CD8-positive, alpha-beta memory T cell (primary cell): ENCODE data around the gene HDAC3. TPM values are rescaled to one million over a fixed set of nuclear protein-coding genes. Genes with fewer than 3 reads are reported as not detected.

ENCODE experiments used
- CTCF ChIA-PET: fragments of 350-600 bp; sonication (Branson Sonifier 250); formaldehyde crosslinking; loops from one replicate; lab custom pipeline; 2021; ENCODE audit warnings: antibody characterized with exemption; lab: Charles Lee
- POLR2A ChIA-PET: fragments of 350-600 bp; sonication (Branson Sonifier 250); formaldehyde crosslinking; loops from one replicate; lab custom pipeline; 2021; ENCODE audit warnings: antibody characterized with exemption; lab: Charles Lee
- DNase-seq, 5 donors: peaks; one replicate each; pipeline versions ENCODE4 v3.0.0 to v3.0.0-alpha.2; 2020 to 2022; ENCODE audit warnings: mixed read lengths in 1 of 5
- H3K27ac ChIP-seq: one replicate; pipeline ENCODE4 v1.7.0; 2013; ENCODE audit warnings: low read depth, mild to moderate bottlenecking, low read length, moderate library complexity
- H3K27me3 ChIP-seq: 2 replicates; pipeline ENCODE4 v1.7.0; 2013; ENCODE audit warnings: low read length, mild to moderate bottlenecking; ENCODE audit not compliant: insufficient read depth, poor library complexity, severe bottlenecking
- H3K36me3 ChIP-seq: 2 replicates; pipeline ENCODE4 v1.7.0; 2013; ENCODE audit warnings: mild to moderate bottlenecking, low read length, moderate library complexity; ENCODE audit not compliant: insufficient read depth
- H3K4me1 ChIP-seq: 2 replicates; pipeline ENCODE4 v1.7.0; 2013; ENCODE audit warnings: mild to moderate bottlenecking, low read length, moderate library complexity; ENCODE audit not compliant: insufficient read depth
- H3K4me3 ChIP-seq: 2 replicates; pipeline ENCODE4 v1.7.0; 2013; ENCODE audit warnings: mild to moderate bottlenecking, low read length
- H3K9me3 ChIP-seq: 2 replicates; pipeline ENCODE4 v1.7.0; 2013; ENCODE audit warnings: mild to moderate bottlenecking, low read length
- H3K27ac Mint-ChIP-seq, 8 donors: one replicate each; pipeline ENCODE4 v1.8.0; 2020 to 2021; ENCODE audit warnings: mixed read lengths in 8 of 8, mild to moderate bottlenecking in 6 of 8, inconsistent platforms in 3 of 8, moderate library complexity in 3 of 8
- H3K27me3 Mint-ChIP-seq, 2 donors: one replicate each; pipeline ENCODE4 v1.8.0; 2020 to 2021; ENCODE audit warnings: mixed read lengths in 2 of 2, mild to moderate bottlenecking in 1 of 2, moderate library complexity in 1 of 2
- H3K36me3 Mint-ChIP-seq, 3 donors: one replicate each; pipeline ENCODE4 v1.8.0; 2020 to 2021; ENCODE audit warnings: mixed read lengths in 3 of 3, inconsistent platforms in 1 of 3, mild to moderate bottlenecking in 1 of 3
- H3K4me1 Mint-ChIP-seq, 3 donors: one replicate each; pipeline ENCODE4 v1.8.0; 2020 to 2021; ENCODE audit warnings: mixed read lengths in 3 of 3, inconsistent platforms in 1 of 3, mild to moderate bottlenecking in 1 of 3
- H3K4me3 Mint-ChIP-seq, 7 donors: one replicate each; pipeline ENCODE4 v1.8.0; 2020 to 2021; ENCODE audit warnings: mixed read lengths in 7 of 7, mild to moderate bottlenecking in 6 of 7, moderate library complexity in 4 of 7, inconsistent platforms in 2 of 7
- H3K9me3 Mint-ChIP-seq, 5 donors: one replicate each; pipeline ENCODE4 v1.8.0; 2020 to 2022; ENCODE audit warnings: mixed read lengths in 5 of 5, mild to moderate bottlenecking in 3 of 5, moderate library complexity in 2 of 5, inconsistent platforms in 1 of 5
- polyA plus RNA-seq: library from polyadenylated mRNA; unstranded; fragments of 300-500 nt; fragmentation: Illumina TruSeq; gene quantifications from one replicate; pipeline ENCODE4 v1.2.3, GENCODE V29; 2021
- total RNA-seq, 2 experiments: library from RNA; stranded (reverse); gene quantifications; one replicate each; pipeline ENCODE4 v1.2.3, GENCODE V29; 2021

Gene HDAC3
- total and polyA plus RNA-seq, 3 experiments from 2014 or later = 74.8 to 92.8 (median 78.6) TPM

DNA sequence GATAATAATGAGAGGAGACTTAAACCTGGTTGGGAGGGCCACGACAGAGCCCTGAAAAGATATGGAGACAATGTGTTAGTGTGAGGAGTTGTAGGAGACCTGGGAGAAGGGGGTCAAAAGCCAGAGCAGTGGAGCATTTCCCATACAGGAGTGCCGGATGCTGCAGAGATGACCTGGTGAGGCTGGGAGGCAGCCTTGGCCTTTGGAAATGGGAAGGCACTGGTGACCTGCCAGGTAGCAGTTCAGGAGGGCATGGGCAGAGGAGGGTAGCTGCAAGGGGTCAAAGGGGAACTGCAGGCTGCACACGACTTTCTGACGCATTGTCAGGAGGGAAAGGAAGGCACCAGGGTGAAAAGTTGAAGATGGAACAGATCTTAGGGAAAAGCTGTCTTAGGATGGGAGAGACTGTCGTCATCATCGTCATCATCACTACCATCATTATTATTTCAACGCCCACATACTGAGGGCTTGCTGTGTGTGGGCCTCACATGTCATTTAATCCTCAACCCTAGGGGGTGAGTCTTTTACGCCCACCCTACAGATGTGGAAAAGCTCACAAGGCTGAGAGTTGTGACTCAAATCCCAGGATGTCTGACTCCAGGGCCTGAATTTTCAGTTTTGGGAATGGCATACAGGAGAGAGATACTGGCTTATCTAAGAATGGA, 32.1 kb upstream of the HDAC3 start:
- H3K36me3 Mint-ChIP-seq = peaks cover 0 to 6% (median 1%) of the 10 kb centered on the region in 3 donors
- Histone ChIP-seq H3K27me3 (no peaks in the 10 kb centered on the region), H3K4me1 (no peaks in the 10 kb centered on the region), H3K9me3 (no peaks in the 10 kb centered on the region), H3K27ac (no peak overlapping the region), H3K4me3 (no peak overlapping the region), H3K36me3 (no peaks in the 10 kb centered on the region)
- DNase-seq = no peak
- H3K4me1 Mint-ChIP-seq = peaks cover 4 to 5% (median 4%) of the 10 kb centered on the region in 3 donors
- ChIA-PET POLR2A (no interaction called here), CTCF (interaction anchor here (0.9 to 8.0 kb wide), 14 partner anchors 9 to 475 kb away, joined by 3 to 57 read pairs (median 4); partner anchors contain the start of genes FCHSD1, PCDH1 and PCDH12)
- H3K4me3 Mint-ChIP-seq = no peak overlapping the region
- no peaks in the 10 kb centered on the region for H3K9me3 Mint-ChIP-seq
- H3K27ac Mint-ChIP-seq = peak overlapping the region in 1 of 8 donors; percentile 44
- H3K27me3 Mint-ChIP-seq = peaks cover 0 to 2% of the 10 kb centered on the region in 2 donors

DNA sequence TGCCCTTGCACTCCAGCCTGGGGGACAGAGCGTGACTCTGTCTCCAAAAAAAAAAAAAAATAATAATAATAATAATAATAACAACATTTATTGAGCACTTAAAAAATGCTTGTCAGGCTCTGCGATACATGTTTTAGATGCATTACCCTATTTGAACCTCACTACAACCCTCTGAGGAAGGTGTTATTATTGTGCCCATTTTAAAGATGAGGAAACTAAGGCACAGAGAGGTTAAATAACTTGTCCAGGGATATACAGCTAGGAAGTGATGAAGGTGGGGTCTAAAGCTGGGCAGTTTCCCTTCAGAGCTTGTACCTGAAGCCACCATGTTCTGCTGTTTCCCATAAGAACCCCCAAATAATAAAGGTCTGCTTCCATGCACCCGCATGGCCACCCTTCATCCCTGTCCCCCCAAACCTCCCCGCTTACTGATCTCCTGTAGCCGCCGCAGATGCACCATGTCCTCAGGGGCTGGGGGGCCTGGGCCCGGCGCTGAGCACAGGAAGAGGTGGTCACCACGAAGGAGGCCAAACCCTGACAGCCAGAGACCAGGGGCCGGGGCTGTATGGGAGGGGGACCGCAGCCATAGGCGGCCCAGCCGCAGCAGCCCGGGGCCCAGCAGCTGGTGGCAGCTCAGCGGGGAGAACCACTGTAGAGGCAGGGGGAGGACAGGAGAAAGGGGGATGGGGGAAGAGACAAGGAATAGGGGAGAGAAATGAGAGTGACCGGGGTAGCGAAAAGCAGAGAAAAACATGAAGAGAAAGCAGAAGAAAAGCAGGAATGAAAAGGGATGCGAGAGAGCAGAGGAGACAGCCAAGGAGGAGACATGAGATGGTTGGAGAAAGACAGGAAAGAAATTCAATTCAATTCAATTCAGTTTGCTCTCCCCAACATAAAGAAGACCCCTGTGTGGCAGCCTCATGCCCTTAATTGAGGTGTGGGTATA, 29.6 kb upstream of the HDAC3 start:
- H3K4me1 ChIP-seq = no peaks in the 10 kb centered on the region
- CTCF ChIA-PET = interaction anchor here (0.7 to 8.0 kb wide), 10 partner anchors 10 to 257 kb away, joined by 3 to 57 read pairs (median 10); partner anchors contain the start of genes ARAP3, DELE1, FCHSD1 and PCDH1
- no peak for DNase-seq
- H3K36me3 ChIP-seq = no peaks in the 10 kb centered on the region
- POLR2A ChIA-PET = no interaction called here
- Mint-ChIP-seq H3K36me3 (peaks cover 0 to 7% (median 0%) of the 10 kb centered on the region in 3 donors), H3K4me3 (no peak overlapping the region), H3K27me3 (peaks cover 0 to 2% of the 10 kb centered on the region in 2 donors), H3K9me3 (no peaks in the 10 kb centered on the region), H3K27ac (peak overlapping the region in 1 of 8 donors; percentile 48), H3K4me1 (peaks cover 4 to 5% (median 4%) of the 10 kb centered on the region in 3 donors)
- no peaks in the 10 kb centered on the region for H3K27me3 ChIP-seq
- H3K27ac ChIP-seq = no peak overlapping the region
- no peaks in the 10 kb centered on the region for H3K9me3 ChIP-seq
- no peak overlapping the region for H3K4me3 ChIP-seq

DNA sequence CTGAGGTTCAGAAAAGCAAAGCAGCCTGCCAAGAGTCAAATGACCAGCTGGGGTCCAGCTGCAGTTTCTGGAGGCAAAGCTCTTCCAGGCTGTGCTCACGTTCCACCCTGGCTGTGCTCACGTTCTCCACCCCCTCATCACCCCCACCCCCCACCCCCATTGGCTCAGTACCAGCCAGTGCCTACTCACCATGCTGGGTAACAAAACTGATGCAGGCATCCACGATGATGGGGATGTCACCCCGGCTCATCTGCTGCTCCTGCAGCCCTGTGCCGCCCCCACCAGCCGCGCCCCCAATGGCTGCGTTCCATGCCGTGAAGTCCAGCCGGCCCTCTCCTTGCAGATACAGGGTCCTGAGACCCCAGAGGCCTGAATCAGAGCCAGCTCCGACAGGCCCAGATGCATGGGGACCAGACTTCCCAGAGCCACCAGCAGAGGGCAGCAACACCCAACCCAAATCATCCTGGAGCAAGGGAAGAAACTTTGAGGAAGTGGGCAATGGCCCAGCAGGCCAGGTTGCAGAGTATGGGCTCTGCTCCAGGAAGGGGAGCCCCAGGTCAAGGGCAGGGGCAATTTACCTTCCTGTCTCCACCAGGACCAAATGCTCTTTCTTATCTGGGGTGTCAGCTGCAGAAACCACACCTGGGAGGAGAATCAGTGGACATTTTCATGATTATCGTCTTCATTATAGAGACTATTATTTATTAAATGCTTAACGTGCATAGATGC, 28.2 kb upstream of the HDAC3 start:
- Histone ChIP-seq H3K4me1 (no peaks in the 10 kb centered on the region), H3K4me3 (no peak overlapping the region), H3K27ac (no peak overlapping the region), H3K9me3 (no peaks in the 10 kb centered on the region), H3K27me3 (no peaks in the 10 kb centered on the region), H3K36me3 (no peaks in the 10 kb centered on the region)
- H3K27ac Mint-ChIP-seq = no peak overlapping the region
- POLR2A ChIA-PET = interaction anchor here (0.5 kb wide), 1 partner anchor 476 kb away, joined by 5 read pairs; no protein-coding TSS in a partner anchor
- H3K27me3 Mint-ChIP-seq = peaks cover 0 to 2% of the 10 kb centered on the region in 2 donors
- no peaks in the 10 kb centered on the region for H3K9me3 Mint-ChIP-seq
- H3K4me3 Mint-ChIP-seq = no peak overlapping the region
- DNase-seq = peak; percentile 49 to 79 (median 62)
- CTCF ChIA-PET = interaction anchor here (0.7 to 8.0 kb wide), 25 partner anchors 11 to 1038 kb away, joined by 3 to 57 read pairs (median 4); partner anchors contain the start of genes ARAP3, DELE1, FCHSD1 and PCDH1
- peaks cover 4 to 5% (median 4%) of the 10 kb centered on the region in 3 donors for H3K4me1 Mint-ChIP-seq
- peaks cover 0 to 7% (median 0%) of the 10 kb centered on the region in 3 donors for H3K36me3 Mint-ChIP-seq

DNA sequence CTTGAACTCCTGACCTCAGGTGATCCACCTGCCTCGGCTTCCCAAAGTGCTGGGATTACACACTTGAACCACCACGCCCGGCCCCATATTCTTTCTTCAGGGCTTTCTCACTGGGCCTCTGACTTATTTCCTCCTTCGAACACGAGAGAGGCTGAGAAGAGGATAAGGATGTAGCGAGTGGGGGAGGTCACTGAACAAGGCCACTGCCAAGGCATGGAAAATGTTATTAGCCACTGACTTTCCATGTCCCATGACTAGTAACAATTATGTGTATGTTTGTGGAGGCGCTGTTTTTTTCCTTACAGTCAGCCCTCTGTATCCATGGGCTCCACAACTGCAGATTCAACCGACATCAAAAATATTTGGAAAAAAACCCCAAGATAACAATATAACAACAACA, 26.9 kb upstream of the HDAC3 start:
- no peaks in the 10 kb centered on the region for H3K9me3 Mint-ChIP-seq
- CTCF ChIA-PET = interaction anchor here (0.8 to 8.0 kb wide), 9 partner anchors 8 to 305 kb away, joined by 3 to 57 read pairs (median 6); partner anchors contain the start of genes FCHSD1, PCDH1 and RNF14
- no peak overlapping the region for H3K4me3 Mint-ChIP-seq

DNA sequence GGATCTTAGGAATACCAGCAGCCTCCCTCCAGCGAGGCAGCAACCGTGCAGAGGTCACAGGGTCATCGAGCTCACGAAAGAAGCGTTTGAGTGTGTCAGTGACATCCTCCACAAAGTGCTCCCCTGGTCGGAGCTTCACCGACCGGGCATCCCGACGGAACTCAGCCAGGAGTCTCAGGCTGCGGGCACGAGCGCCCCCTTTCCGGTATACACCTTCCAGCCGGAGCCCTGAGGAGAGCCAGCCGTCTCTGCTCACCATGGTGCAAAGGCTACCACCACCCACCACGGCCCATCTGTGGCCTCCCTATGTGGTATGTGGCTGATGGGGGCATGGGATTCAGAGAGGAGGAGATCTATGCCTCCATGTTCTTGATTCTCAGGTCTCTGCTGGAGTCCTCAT, 25.4 kb upstream of the HDAC3 start:
- ChIA-PET POLR2A (no interaction called here), CTCF (interaction anchor here (1.7 to 4.7 kb wide), 2 partner anchors 218 to 299 kb away, joined by 5 to 54 read pairs; partner anchors contain the start of gene PCDH1)
- Mint-ChIP-seq H3K9me3 (no peaks in the 10 kb centered on the region), H3K27ac (no peak overlapping the region), H3K4me3 (no peak overlapping the region), H3K36me3 (peaks cover 0 to 11% (median 8%) of the 10 kb centered on the region in 3 donors), H3K4me1 (peaks cover 4 to 5% (median 4%) of the 10 kb centered on the region in 3 donors), H3K27me3 (peaks cover 5 to 7% of the 10 kb centered on the region in 2 donors)
- H3K9me3 ChIP-seq = no peaks in the 10 kb centered on the region
- no peak overlapping the region for H3K27ac ChIP-seq
- H3K4me3 ChIP-seq = no peak overlapping the region
- H3K27me3 ChIP-seq = no peaks in the 10 kb centered on the region
- H3K36me3 ChIP-seq = no peaks in the 10 kb centered on the region
- DNase-seq = no peak
- no peaks in the 10 kb centered on the region for H3K4me1 ChIP-seq

More for the DNA sequence above, 26.9 kb upstream of the HDAC3 start:
- no peak overlapping the region for H3K4me3 ChIP-seq
- DNase-seq = no peak
- no peaks in the 10 kb centered on the region for H3K4me1 ChIP-seq
- no peak overlapping the region for H3K27ac ChIP-seq
- Mint-ChIP-seq H3K36me3 (peaks cover 0 to 8% (median 5%) of the 10 kb centered on the region in 3 donors), H3K4me1 (peaks cover 4 to 5% (median 4%) of the 10 kb centered on the region in 3 donors), H3K27me3 (no peaks in the 10 kb centered on the region), H3K27ac (no peak overlapping the region)
- H3K27me3 ChIP-seq = no peaks in the 10 kb centered on the region
- POLR2A ChIA-PET = no interaction called here
- no peaks in the 10 kb centered on the region for H3K36me3 ChIP-seq
- no peaks in the 10 kb centered on the region for H3K9me3 ChIP-seq

DNA sequence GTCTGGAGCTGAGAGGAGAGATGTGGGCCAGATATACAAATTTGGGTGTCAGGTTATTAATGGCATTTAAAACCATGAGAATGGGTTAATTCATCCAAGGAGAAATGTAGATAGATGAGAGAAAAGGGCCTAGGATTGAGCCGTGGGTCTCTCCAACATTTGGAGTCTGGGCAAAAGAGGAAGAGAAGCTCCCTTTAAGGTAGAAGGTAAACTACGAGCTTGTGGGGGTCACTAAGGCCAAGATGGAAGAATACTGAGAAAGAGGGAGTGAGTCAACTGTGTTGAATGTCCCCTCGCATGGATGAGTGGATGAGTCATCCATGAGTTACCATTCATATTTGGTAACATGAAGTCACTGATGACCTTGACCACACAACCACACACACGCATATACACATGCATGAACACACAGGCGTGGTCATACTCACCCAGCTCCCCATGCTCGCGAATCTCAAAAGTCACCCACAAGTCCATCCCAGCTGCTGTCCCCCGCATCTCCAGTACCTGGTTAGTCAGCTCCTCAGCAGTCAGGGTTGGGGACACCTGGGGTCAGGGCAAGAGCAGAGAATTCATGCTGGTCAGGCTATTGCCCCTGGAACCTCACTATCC, 21.4 kb upstream of the HDAC3 start:
- Histone ChIP-seq H3K4me3 (no peak overlapping the region), H3K27ac (no peak overlapping the region), H3K27me3 (no peaks in the 10 kb centered on the region), H3K4me1 (no peaks in the 10 kb centered on the region), H3K36me3 (no peaks in the 10 kb centered on the region), H3K9me3 (no peaks in the 10 kb centered on the region)
- Mint-ChIP-seq H3K27me3 (peaks cover 8 to 12% of the 10 kb centered on the region in 2 donors), H3K36me3 (peaks cover 0 to 16% (median 14%) of the 10 kb centered on the region in 3 donors), H3K4me3 (no peak overlapping the region), H3K27ac (no peak overlapping the region), H3K4me1 (peaks cover 0 to 9% (median 0%) of the 10 kb centered on the region in 3 donors), H3K9me3 (no peaks in the 10 kb centered on the region)
- DNase-seq = no peak
- POLR2A ChIA-PET = no interaction called here
- CTCF ChIA-PET = interaction anchor here (0.8 to 1.7 kb wide), 7 partner anchors 11 to 311 kb away, joined by 3 to 4 read pairs (median 3); partner anchors contain the start of genes ARAP3 and RNF14

DNA sequence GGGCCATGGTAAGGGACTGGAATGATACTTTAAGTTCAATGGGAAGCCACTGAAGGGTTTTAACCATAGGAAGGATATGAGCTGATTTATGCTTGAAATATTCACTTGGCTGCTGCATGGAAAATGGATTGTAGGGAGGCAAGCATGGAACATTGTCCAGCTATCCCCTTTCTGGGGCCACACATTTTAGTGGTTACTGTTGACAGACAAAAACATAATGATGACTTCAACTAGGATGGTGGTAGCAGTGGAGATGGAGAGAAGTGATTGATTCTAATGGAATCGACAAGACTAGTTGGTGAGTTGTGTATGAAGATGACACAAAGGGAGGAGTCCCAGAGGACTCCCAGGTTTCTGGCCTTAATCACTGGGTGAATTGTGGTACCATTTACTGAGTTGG, 20.8 kb upstream of the HDAC3 start:
- Mint-ChIP-seq H3K27ac (no peak overlapping the region), H3K4me3 (no peak overlapping the region), H3K36me3 (peaks cover 0 to 14% (median 14%) of the 10 kb centered on the region in 3 donors), H3K9me3 (no peaks in the 10 kb centered on the region), H3K27me3 (peaks cover 8 to 12% of the 10 kb centered on the region in 2 donors), H3K4me1 (peaks cover 3 to 12% (median 4%) of the 10 kb centered on the region in 3 donors)
- ChIA-PET POLR2A (no interaction called here), CTCF (interaction anchor here (1.0 to 1.4 kb wide), 4 partner anchors 12 to 312 kb away, joined by 3 to 4 read pairs (median 3); partner anchors contain the start of gene RNF14)
- Histone ChIP-seq H3K9me3 (no peaks in the 10 kb centered on the region), H3K36me3 (no peaks in the 10 kb centered on the region), H3K27ac (no peak overlapping the region), H3K27me3 (no peaks in the 10 kb centered on the region), H3K4me1 (peaks cover under 1% of the 10 kb centered on the region), H3K4me3 (no peak overlapping the region)
- no peak for DNase-seq
